HL-60 (cell line): ENCODE measurements around the gene CSF2RB.

ENCODE experiments used
- POLR2AphosphoS5 ChIP-seq: IDR thresholded peaks from 2 replicates; pipeline ENCODE4 v1.6.1; 2012; ENCODE audit warnings: low read depth
- TF ChIP-seq, protein P1 (sequence below): IDR thresholded peaks from one replicate; pipeline ENCODE4 v1.5.1; 2011; ENCODE audit warnings: low read length, control low read depth, inconsistent platforms; ENCODE audit not compliant: insufficient read depth
- TF ChIP-seq, protein P2 (sequence below): IDR thresholded peaks from 2 replicates; pipeline ENCODE4 v1.6.1; 2012; ENCODE audit warnings: low read depth; ENCODE audit not compliant: insufficient replicate concordance

DNA sequence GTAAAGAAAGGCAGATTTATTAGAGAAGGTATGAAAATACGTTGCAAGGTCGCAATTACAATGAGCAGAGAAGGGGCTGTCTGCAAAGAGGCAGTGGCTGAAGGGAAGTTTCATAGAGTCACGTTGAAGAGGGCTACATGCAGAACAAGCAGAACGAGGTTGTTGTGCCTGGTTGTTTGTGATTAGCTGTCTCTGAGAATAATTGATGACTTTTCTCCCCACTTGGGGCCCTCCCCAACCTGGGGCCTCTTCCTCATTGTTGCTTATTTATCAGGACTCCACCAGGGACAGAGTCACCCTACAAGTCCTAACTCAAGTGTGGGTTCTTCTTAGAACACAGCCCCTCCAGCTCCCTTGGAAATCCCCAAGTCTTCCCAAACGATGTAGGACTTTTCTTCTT is 29.1 kb downstream of the CSF2RB start:
- TF ChIP-seq, protein P1, sequence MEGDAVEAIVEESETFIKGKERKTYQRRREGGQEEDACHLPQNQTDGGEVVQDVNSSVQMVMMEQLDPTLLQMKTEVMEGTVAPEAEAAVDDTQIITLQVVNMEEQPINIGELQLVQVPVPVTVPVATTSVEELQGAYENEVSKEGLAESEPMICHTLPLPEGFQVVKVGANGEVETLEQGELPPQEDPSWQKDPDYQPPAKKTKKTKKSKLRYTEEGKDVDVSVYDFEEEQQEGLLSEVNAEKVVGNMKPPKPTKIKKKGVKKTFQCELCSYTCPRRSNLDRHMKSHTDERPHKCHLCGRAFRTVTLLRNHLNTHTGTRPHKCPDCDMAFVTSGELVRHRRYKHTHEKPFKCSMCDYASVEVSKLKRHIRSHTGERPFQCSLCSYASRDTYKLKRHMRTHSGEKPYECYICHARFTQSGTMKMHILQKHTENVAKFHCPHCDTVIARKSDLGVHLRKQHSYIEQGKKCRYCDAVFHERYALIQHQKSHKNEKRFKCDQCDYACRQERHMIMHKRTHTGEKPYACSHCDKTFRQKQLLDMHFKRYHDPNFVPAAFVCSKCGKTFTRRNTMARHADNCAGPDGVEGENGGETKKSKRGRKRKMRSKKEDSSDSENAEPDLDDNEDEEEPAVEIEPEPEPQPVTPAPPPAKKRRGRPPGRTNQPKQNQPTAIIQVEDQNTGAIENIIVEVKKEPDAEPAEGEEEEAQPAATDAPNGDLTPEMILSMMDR = no peak
- TF ChIP-seq, protein P2, sequence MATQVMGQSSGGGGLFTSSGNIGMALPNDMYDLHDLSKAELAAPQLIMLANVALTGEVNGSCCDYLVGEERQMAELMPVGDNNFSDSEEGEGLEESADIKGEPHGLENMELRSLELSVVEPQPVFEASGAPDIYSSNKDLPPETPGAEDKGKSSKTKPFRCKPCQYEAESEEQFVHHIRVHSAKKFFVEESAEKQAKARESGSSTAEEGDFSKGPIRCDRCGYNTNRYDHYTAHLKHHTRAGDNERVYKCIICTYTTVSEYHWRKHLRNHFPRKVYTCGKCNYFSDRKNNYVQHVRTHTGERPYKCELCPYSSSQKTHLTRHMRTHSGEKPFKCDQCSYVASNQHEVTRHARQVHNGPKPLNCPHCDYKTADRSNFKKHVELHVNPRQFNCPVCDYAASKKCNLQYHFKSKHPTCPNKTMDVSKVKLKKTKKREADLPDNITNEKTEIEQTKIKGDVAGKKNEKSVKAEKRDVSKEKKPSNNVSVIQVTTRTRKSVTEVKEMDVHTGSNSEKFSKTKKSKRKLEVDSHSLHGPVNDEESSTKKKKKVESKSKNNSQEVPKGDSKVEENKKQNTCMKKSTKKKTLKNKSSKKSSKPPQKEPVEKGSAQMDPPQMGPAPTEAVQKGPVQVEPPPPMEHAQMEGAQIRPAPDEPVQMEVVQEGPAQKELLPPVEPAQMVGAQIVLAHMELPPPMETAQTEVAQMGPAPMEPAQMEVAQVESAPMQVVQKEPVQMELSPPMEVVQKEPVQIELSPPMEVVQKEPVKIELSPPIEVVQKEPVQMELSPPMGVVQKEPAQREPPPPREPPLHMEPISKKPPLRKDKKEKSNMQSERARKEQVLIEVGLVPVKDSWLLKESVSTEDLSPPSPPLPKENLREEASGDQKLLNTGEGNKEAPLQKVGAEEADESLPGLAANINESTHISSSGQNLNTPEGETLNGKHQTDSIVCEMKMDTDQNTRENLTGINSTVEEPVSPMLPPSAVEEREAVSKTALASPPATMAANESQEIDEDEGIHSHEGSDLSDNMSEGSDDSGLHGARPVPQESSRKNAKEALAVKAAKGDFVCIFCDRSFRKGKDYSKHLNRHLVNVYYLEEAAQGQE = no peak
- TF ChIP-seq POLR2AphosphoS5 = no peak
